Lung microvascular endothelial cell (primary cell): ENCODE results near the gene GRIN2D. TPM values are rescaled to one million over a fixed set of nuclear protein-coding genes. Genes with fewer than 3 reads are reported as not detected.
A peak's percentile ranks its signal among the peaks of the same experiment; 100 is the strongest.

Experiments used
- DNase-seq, 2 donors: peaks; one replicate each; pipeline versions ENCODE4 v3.0.0 to v3.0.0-alpha.2; 2010; ENCODE audit warnings: low read depth in 2 of 2
- total RNA-seq: library from RNA; depleted of rRNA; stranded (reverse); fragments of >200 nt; gene quantifications from 2 replicates; pipeline ENCODE4 v1.2.1, GENCODE V29; 2014

The GRIN2D gene
- total RNA-seq, 1 donor from 2014 or later: 0.20 TPM

GRCh38 chr19:48397263-48398101 lies 4.0 kb downstream of the GRIN2D start:
- DNase-seq: no peak

GRCh38 chr19:48398102-48398374 lies 4.6 kb downstream of the GRIN2D start:
- DNase-seq: no peak

GRCh38 chr19:48398375-48399235 lies 5.1 kb downstream of the GRIN2D start:
- peak; percentile 87 to 93 for DNase-seq

GRCh38 chr19:48400018-48400742 lies 6.7 kb downstream of the GRIN2D start:
- DNase-seq: peak; percentile 79 to 81

- no peak for DNase-seq
Observed at GRCh38 chr19:48401287-48401686, 7.8 kb downstream of the GRIN2D start.

- DNase-seq: peak; percentile 72 to 80
Observed at GRCh38 chr19:48403606-48404005, 10.1 kb downstream of the GRIN2D start.

- no peak for DNase-seq
Observed at GRCh38 chr19:48405010-48405659, 11.7 kb downstream of the GRIN2D start.

- DNase-seq: no peak
Observed at GRCh38 chr19:48405850-48406249, 12.4 kb downstream of the GRIN2D start.

GRCh38 chr19:48413879-48414587 lies 20.6 kb downstream of the GRIN2D start:
- DNase-seq: no peak

GRCh38 chr19:48415395-48415794 lies 21.9 kb downstream of the GRIN2D start:
- DNase-seq: peak; percentile 90

GRCh38 chr19:48415806-48416221 lies 22.3 kb downstream of the GRIN2D start:
- DNase-seq: no peak

- no peak for DNase-seq
Observed at GRCh38 chr19:48417421-48417820, 24.0 kb downstream of the GRIN2D start.

- DNase-seq: no peak
Observed at GRCh38 chr19:48418317-48419064, 25.0 kb downstream of the GRIN2D start.

- DNase-seq: peak; percentile 52 to 73
Observed at GRCh38 chr19:48419158-48419920, 25.9 kb downstream of the GRIN2D start.

GRCh38 chr19:48421548-48421947 lies 28.1 kb downstream of the GRIN2D start:
- no peak for DNase-seq

- DNase-seq: peak; percentile 47 to 80
Observed at GRCh38 chr19:48424694-48425219, 31.3 kb downstream of the GRIN2D start.

- no peak for DNase-seq
Observed at GRCh38 chr19:48428670-48429069, 35.2 kb downstream of the GRIN2D start.

GRCh38 chr19:48433337-48433736 lies 39.9 kb downstream of the GRIN2D start:
- no peak for DNase-seq

- no peak for DNase-seq
Observed at GRCh38 chr19:48436586-48436985, 43.1 kb downstream of the GRIN2D start.
